Ishikawa (cell line): ENCODE data around the gene KCNK15.

Experiments used
- CEBPB ChIP-seq: IDR thresholded peaks from 2 replicates; pipeline ENCODE4 v1.6.1; 2012
- CREB1 ChIP-seq: IDR thresholded peaks from 2 replicates; pipeline ENCODE4 v1.6.1; 2012; ENCODE audit warnings: low read depth
- EGR1 ChIP-seq: IDR thresholded peaks from 2 replicates; pipeline ENCODE4 v1.6.1; 2012
- EP300 ChIP-seq: IDR thresholded peaks from 2 replicates; pipeline ENCODE4 v1.6.1; 2012; ENCODE audit warnings: borderline replicate concordance
- FOXM1 ChIP-seq: IDR thresholded peaks from 2 replicates; pipeline ENCODE4 v1.6.1; 2012; ENCODE audit warnings: low read depth, borderline replicate concordance
- NFIC ChIP-seq: IDR thresholded peaks from 2 replicates; pipeline ENCODE4 v1.6.1; 2012
- RAD21 ChIP-seq: IDR thresholded peaks from 2 replicates; pipeline ENCODE4 v1.6.1; 2012; ENCODE audit warnings: low read depth
- TAF1 ChIP-seq: IDR thresholded peaks from 2 replicates; pipeline ENCODE4 v1.6.1; 2012; ENCODE audit warnings: low read depth, mild to moderate bottlenecking
- TCF12 ChIP-seq: IDR thresholded peaks from 2 replicates; pipeline ENCODE4 v1.6.1; 2012; ENCODE audit warnings: low read depth
- TEAD4 ChIP-seq: IDR thresholded peaks from 2 replicates; pipeline ENCODE4 v1.6.1; 2012
- YY1 ChIP-seq: IDR thresholded peaks from 2 replicates; pipeline ENCODE4 v1.6.1; 2012; ENCODE audit warnings: low read depth
- ZBTB7A ChIP-seq: IDR thresholded peaks from 2 replicates; pipeline ENCODE4 v1.6.1; 2012; ENCODE audit warnings: low read depth
- TF ChIP-seq, protein P1 (sequence below): IDR thresholded peaks from 2 replicates; pipeline ENCODE4 v1.6.1; 2012; ENCODE audit warnings: low read depth, mild to moderate bottlenecking
- TF ChIP-seq, protein P2 (sequence below): IDR thresholded peaks from 2 replicates; pipeline ENCODE4 v1.6.1; 2012
- TF ChIP-seq, protein P3 (sequence below): IDR thresholded peaks from 2 replicates; pipeline ENCODE4 v1.6.1; 2012

Gene KCNK15

DNA sequence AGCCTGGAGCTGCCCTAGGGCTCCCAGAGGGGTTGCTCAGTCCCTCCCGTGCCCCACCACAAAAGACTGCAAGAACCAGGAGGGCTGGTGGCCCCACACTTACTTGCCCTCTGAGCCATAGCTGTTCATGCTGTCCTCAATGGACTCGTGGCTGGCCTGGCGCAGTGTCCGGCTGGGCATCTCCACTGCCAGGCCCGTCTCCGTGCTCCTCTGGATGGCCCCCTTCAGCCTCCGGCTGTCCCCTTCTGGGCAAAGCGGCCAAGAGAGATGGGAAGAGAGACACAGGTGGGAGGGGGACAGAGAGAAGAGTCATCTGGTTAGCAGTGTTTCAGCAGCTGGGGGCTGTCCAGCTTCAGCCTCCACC lies 25.5 kb downstream of the KCNK15 start:
- no peak for TF ChIP-seq NFIC
- TF ChIP-seq, protein P1, sequence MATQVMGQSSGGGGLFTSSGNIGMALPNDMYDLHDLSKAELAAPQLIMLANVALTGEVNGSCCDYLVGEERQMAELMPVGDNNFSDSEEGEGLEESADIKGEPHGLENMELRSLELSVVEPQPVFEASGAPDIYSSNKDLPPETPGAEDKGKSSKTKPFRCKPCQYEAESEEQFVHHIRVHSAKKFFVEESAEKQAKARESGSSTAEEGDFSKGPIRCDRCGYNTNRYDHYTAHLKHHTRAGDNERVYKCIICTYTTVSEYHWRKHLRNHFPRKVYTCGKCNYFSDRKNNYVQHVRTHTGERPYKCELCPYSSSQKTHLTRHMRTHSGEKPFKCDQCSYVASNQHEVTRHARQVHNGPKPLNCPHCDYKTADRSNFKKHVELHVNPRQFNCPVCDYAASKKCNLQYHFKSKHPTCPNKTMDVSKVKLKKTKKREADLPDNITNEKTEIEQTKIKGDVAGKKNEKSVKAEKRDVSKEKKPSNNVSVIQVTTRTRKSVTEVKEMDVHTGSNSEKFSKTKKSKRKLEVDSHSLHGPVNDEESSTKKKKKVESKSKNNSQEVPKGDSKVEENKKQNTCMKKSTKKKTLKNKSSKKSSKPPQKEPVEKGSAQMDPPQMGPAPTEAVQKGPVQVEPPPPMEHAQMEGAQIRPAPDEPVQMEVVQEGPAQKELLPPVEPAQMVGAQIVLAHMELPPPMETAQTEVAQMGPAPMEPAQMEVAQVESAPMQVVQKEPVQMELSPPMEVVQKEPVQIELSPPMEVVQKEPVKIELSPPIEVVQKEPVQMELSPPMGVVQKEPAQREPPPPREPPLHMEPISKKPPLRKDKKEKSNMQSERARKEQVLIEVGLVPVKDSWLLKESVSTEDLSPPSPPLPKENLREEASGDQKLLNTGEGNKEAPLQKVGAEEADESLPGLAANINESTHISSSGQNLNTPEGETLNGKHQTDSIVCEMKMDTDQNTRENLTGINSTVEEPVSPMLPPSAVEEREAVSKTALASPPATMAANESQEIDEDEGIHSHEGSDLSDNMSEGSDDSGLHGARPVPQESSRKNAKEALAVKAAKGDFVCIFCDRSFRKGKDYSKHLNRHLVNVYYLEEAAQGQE: no peak
- TF ChIP-seq EGR1: no peak
- TF ChIP-seq RAD21: no peak
- TF ChIP-seq TCF12: no peak
- TF ChIP-seq YY1: no peak
- TF ChIP-seq, protein P2, sequence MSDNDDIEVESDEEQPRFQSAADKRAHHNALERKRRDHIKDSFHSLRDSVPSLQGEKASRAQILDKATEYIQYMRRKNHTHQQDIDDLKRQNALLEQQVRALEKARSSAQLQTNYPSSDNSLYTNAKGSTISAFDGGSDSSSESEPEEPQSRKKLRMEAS: no peak
- TF ChIP-seq, protein P3, sequence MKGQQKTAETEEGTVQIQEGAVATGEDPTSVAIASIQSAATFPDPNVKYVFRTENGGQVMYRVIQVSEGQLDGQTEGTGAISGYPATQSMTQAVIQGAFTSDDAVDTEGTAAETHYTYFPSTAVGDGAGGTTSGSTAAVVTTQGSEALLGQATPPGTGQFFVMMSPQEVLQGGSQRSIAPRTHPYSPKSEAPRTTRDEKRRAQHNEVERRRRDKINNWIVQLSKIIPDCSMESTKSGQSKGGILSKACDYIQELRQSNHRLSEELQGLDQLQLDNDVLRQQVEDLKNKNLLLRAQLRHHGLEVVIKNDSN: no peak
- no peak for TF ChIP-seq FOXM1
- no peak for TF ChIP-seq TAF1
- no peak for TF ChIP-seq CREB1
- TF ChIP-seq EP300: no peak
- TF ChIP-seq TEAD4: no peak
- TF ChIP-seq ZBTB7A: no peak
- TF ChIP-seq CEBPB: no peak

DNA sequence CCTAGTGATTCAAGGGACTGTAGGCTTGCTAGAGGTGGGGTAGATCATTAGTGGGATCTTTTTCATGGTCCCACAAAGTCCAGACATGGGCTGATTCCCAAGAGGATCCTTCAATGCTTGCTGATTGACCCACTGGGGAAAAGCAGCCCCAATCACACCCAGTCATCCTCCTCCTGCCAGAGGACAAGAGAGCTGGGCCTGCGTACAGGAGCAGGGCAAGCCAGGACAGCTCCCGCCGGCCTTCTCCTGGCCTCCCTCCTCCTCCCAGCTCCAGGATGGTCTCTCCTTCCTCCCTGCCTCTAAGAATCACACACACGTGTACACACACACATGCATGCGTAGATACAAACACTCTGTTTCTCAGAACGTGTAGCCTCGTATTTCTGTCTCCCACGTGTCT lies 27.0 kb downstream of the KCNK15 start:
- TF ChIP-seq FOXM1 (no peak), EP300 (no peak), CREB1 (no peak), CEBPB (no peak), NFIC (no peak), EGR1 (no peak), TAF1 (no peak), RAD21 (no peak), TCF12 (no peak), TEAD4 (no peak), YY1 (no peak), ZBTB7A (no peak)
- TF ChIP-seq, protein P2: no peak
- TF ChIP-seq, protein P1: no peak
- TF ChIP-seq, protein P3: no peak

DNA sequence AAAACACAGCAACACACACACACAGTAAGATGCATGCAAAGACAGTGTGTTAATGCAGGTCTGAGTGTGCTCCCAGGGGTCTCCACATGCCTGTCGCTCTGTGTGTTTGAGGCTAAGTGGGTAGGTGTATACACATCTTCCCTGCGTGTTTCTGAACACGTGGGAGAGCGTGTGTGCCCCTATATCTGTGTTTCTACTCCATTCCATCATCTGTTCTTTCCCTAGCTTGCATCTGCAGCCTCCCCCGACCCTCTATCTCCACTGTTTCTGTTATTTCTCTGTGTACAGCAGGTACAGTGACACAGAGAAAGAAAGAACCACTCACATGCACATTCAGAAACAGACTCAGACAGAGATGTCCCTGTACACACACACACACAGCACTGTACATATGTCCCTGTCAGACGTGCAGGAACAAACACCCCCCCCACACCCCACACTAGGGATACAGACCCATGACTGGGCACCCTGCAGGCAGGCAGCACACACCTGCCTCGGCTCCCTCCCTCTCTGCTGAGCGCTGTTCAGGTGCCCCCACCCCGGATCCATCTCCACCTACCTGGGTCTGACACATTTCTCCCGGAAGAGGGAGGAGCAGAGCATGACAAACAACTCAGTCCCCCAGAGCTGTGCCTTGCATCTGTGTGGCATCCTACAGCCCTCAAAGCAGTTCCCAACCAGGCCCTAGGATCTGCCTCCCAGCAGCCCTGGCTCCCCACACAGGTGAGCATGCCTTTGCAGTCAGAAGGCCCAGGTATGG lies 27.6 kb downstream of the KCNK15 start:
- TF ChIP-seq RAD21 (no peak), ZBTB7A (no peak), EP300 (no peak)
- TF ChIP-seq, protein P3: no peak

DNA sequence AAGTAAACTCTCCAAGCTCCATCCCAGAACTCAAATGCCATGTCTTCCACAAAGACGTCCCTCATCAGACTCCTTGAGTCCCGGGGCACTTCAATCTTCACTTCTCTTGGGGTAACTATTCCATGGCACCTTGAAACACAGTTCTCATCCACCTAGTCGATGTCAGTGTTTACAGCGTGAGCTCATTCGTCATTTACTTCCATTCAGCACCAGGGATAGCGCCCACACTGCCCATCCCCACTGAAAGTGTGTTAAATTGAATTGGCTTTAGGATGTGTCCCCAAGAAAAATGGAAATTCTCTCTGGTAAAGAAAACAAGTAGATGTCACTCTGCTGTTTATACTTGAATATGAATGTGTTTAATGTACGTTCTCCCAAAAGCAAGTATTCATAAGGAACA lies 31.3 kb downstream of the KCNK15 start:
- TF ChIP-seq, protein P1: peak; percentile 98
- no peak for TF ChIP-seq TEAD4
